Thyroid gland (tissue), 4 donors: ENCODE measurements around the gene MOGAT1.

Source experiments
- POLR2A ChIP-seq, 2 donors: fragments of 450-650 bp; IDR thresholded peaks; one replicate each; pipeline ENCODE4 v1.6.1; 2017; ENCODE audit warnings: antibody characterized with exemption in 2 of 2, mild to moderate bottlenecking in 2 of 2, moderate library complexity in 1 of 2
- TF ChIP-seq, protein P1 (sequence below), 6 experiments: fragments of 200-600 bp in 3 of 6; fragments of 450-650 bp in 3 of 6; sonication (generic) in 3 of 6; IDR thresholded peaks; one replicate each; pipeline ENCODE4 v1.5.1; 2016 to 2019; ENCODE audit warnings: antibody characterized with exemption in 6 of 6, mild to moderate bottlenecking in 2 of 6, inconsistent platforms in 1 of 6, moderate library complexity in 1 of 6

DNA sequence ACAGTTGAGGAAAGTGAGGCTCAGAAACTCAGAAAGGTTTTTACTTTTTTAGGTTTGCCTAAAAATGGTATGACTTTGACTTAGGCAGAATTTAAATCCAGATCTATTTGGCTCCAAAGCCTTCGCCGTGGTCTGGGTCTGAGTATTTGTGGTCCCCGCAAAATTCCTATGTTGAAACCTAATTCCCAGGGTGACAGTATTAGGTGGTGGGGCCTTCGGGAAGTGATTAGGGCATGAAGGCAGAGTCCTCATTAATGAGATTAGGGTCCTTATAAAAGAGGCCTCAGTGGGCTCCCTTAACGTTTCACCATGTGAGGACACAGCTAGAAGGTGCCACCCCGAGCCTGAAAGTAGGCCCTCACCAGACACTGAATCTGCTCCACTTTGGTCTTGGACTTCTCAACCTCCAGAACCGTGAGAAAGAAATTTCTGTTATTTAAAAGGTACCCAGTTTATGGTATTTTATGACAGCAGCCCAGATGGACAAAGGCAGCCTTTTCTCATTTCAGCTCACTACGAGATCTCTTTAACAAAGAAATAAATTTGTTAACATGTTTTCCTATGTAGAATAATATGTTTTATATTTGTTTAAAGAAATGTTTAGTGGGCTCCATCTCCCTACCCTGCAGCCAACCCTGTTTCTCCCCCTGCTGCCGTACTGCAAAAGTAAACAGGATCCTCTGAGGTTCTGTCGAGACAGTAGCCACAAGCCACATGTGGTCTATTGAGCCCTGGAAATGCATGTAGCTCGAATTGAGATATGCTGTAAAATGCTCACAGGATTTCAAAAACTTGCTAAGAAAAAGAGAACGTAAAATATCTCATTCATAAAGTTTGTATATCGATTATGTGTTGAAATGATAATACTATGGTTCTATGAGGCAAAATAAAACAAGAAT lies 80.6 kb downstream of the MOGAT1 start:
- TF ChIP-seq, protein P1, sequence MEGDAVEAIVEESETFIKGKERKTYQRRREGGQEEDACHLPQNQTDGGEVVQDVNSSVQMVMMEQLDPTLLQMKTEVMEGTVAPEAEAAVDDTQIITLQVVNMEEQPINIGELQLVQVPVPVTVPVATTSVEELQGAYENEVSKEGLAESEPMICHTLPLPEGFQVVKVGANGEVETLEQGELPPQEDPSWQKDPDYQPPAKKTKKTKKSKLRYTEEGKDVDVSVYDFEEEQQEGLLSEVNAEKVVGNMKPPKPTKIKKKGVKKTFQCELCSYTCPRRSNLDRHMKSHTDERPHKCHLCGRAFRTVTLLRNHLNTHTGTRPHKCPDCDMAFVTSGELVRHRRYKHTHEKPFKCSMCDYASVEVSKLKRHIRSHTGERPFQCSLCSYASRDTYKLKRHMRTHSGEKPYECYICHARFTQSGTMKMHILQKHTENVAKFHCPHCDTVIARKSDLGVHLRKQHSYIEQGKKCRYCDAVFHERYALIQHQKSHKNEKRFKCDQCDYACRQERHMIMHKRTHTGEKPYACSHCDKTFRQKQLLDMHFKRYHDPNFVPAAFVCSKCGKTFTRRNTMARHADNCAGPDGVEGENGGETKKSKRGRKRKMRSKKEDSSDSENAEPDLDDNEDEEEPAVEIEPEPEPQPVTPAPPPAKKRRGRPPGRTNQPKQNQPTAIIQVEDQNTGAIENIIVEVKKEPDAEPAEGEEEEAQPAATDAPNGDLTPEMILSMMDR (IDR thresholded peaks at IDR 0.05): no peak
- no peak for TF ChIP-seq POLR2A (IDR thresholded peaks at IDR 0.05)
